Mesendoderm (in vitro differentiated cells): ENCODE results near the gene AMBP.

ENCODE experiments used
- DNase-seq: peaks from one replicate; pipeline ENCODE4 v3.0.0; 2013
- H2AK5ac ChIP-seq: 2 replicates; pipeline ENCODE4 v1.6.1; 2013; ENCODE audit warnings: low read length, inconsistent platforms
- H2BK120ac ChIP-seq: 2 replicates; pipeline ENCODE4 v1.6.1; 2013; ENCODE audit warnings: low read depth, mild to moderate bottlenecking, low read length, moderate library complexity, mixed read lengths
- H2BK15ac ChIP-seq: replicated peaks from 2 replicates; pipeline ENCODE4 v1.6.1; 2013; ENCODE audit warnings: low read depth, mild to moderate bottlenecking, moderate library complexity
- H2BK5ac ChIP-seq: 2 replicates; pipeline ENCODE4 v1.6.1; 2013; ENCODE audit warnings: low read length, inconsistent platforms
- H3K18ac ChIP-seq: 2 replicates; pipeline ENCODE4 v1.6.1; 2013; ENCODE audit warnings: mild to moderate bottlenecking, low read length, mixed read lengths
- H3K23ac ChIP-seq: one replicate; pipeline ENCODE4 v1.6.1; 2013; ENCODE audit warnings: low read length
- H3K27ac ChIP-seq: 2 replicates; pipeline ENCODE4 v1.5.1; 2013; ENCODE audit warnings: low read depth, mild to moderate bottlenecking, inconsistent platforms, low read length, moderate library complexity
- H3K27me3 ChIP-seq: 2 replicates; pipeline ENCODE4 v1.6.1; 2013; ENCODE audit warnings: low read length, control low read depth, mild to moderate bottlenecking, inconsistent platforms; ENCODE audit not compliant: insufficient read depth, poor library complexity
- H3K36me3 ChIP-seq: 2 replicates; pipeline ENCODE4 v1.6.1; 2013; ENCODE audit warnings: low read length, inconsistent platforms; ENCODE audit not compliant: control insufficient read depth, insufficient read depth
- H3K4ac ChIP-seq: one replicate; pipeline ENCODE4 v1.6.1; 2013; ENCODE audit warnings: low read depth, mild to moderate bottlenecking, low read length, moderate library complexity
- H3K4me1 ChIP-seq: 2 replicates; pipeline ENCODE4 v1.6.1; 2013; ENCODE audit warnings: low read depth, low read length, inconsistent platforms; ENCODE audit not compliant: control insufficient read depth
- H3K4me2 ChIP-seq: 2 replicates; pipeline ENCODE4 v1.6.1; 2013; ENCODE audit warnings: low read length
- H3K4me3 ChIP-seq: 2 replicates; pipeline ENCODE4 v1.5.1; 2013; ENCODE audit warnings: mild to moderate bottlenecking, low read length
- H3K56ac ChIP-seq: one replicate; pipeline ENCODE4 v1.6.1; 2013; ENCODE audit warnings: low read length
- H3K79me1 ChIP-seq: 2 replicates; pipeline ENCODE4 v1.6.1; 2013; ENCODE audit warnings: low read length, inconsistent platforms
- H3K79me2 ChIP-seq: 2 replicates; pipeline ENCODE4 v1.6.1; 2013; ENCODE audit warnings: mild to moderate bottlenecking, low read length; ENCODE audit not compliant: control insufficient read depth, insufficient read depth
- H3K9ac ChIP-seq: 2 replicates; pipeline ENCODE4 v1.6.1; 2013; ENCODE audit warnings: low read length, inconsistent platforms
- H4K5ac ChIP-seq: one replicate; pipeline ENCODE4 v1.6.1; 2013; ENCODE audit warnings: low read length
- H4K8ac ChIP-seq: one replicate; pipeline ENCODE4 v1.6.1; 2013; ENCODE audit warnings: low read depth, mild to moderate bottlenecking, control low read depth, low read length, moderate library complexity
- WGBS: extraction: QIAGEN DNeasy Blood & Tissue Kit; methylation state at CpG from one replicate; pipeline ENCODE4 v1.1.7; 2013; ENCODE audit warnings: low lambda C conversion rate, missing lambda C conversion rate; ENCODE audit not compliant: insufficient coverage; ENCODE audit errors: extremely low coverage; 5-methylcytosine and 5-hydroxymethylcytosine counted together

Gene AMBP

DNA sequence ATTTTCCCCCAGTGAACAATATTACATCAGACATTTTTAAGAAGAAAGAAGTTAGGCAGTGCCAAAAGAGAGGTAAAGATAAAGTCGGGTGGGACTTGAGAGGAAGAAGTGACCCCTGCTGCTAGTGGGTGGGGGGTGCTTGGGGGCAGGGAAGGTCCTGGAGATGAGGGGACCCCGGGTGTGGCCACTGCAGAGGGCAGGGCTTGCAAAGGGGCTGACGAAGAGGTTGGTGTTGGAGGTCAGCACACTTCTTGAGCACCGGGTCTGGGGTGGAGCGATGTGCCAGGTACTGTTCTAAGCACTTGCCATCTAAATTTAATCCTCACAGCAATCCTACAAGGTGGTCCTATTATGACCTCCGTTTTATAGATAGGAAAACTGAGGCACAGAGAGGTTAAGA, 62.0 kb downstream of the AMBP start:
- H3K4me3 ChIP-seq, result no peak overlapping the region
- no CpG with 5 or more reads among the region's 6 CpGs for WGBS

DNA sequence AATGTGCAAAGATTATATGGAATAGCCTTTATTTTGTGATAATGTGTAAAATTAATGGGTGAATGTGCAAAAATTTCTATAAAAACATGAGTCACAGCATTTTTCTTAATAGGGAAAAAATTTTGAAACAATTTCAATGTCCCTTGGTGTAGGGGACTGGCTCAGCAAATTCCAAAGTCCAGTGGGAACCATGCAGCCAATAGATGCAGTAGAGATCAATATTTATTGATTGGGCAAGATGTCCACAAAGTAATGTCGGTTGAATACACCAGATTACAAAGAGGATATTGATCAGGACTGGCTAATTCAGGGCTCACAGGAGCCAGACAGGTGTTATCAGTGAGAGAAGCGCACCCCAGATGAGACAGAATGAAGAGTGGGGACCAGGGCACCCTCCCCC, 62.5 kb downstream of the AMBP start:
- H3K4me3 ChIP-seq, result no peak overlapping the region
- H3K4me1 ChIP-seq, result no peaks in the 10 kb centered on the region
- H4K8ac ChIP-seq, result no peak overlapping the region
- H3K18ac ChIP-seq, result no peak overlapping the region
- DNase-seq, result no peak
- no peak overlapping the region for H2BK15ac ChIP-seq
- no peaks in the 10 kb centered on the region for H3K79me1 ChIP-seq
- H3K4me2 ChIP-seq, result no peak overlapping the region
- H4K5ac ChIP-seq, result no peak overlapping the region
- H2AK5ac ChIP-seq, result no peak overlapping the region
- no peak overlapping the region for H3K56ac ChIP-seq
- H3K36me3 ChIP-seq, result no peaks in the 10 kb centered on the region
- H3K27ac ChIP-seq, result no peak overlapping the region
- H3K9ac ChIP-seq, result no peak overlapping the region
- no peak overlapping the region for H3K4ac ChIP-seq
- no CpG with 5 or more reads among the region's 2 CpGs for WGBS
- no peak overlapping the region for H2BK120ac ChIP-seq
- no peaks in the 10 kb centered on the region for H3K79me2 ChIP-seq
- no peak overlapping the region for H3K23ac ChIP-seq
- no peak overlapping the region for H2BK5ac ChIP-seq
- H3K27me3 ChIP-seq, result no peaks in the 10 kb centered on the region

More for the DNA sequence above, 62.0 kb downstream of the AMBP start:
- DNase-seq, result no peak
- Histone ChIP-seq H3K23ac (no peak overlapping the region), H3K56ac (no peak overlapping the region), H2AK5ac (no peak overlapping the region), H3K18ac (no peak overlapping the region), H2BK5ac (no peak overlapping the region), H3K79me1 (no peaks in the 10 kb centered on the region), H3K9ac (no peak overlapping the region), H4K5ac (no peak overlapping the region), H3K27ac (no peak overlapping the region), H3K4me1 (no peaks in the 10 kb centered on the region), H3K4me2 (no peak overlapping the region), H2BK15ac (no peak overlapping the region), H3K4ac (no peak overlapping the region), H4K8ac (no peak overlapping the region), H3K79me2 (no peaks in the 10 kb centered on the region), H3K36me3 (no peaks in the 10 kb centered on the region), H2BK120ac (no peak overlapping the region), H3K27me3 (no peaks in the 10 kb centered on the region)

DNA sequence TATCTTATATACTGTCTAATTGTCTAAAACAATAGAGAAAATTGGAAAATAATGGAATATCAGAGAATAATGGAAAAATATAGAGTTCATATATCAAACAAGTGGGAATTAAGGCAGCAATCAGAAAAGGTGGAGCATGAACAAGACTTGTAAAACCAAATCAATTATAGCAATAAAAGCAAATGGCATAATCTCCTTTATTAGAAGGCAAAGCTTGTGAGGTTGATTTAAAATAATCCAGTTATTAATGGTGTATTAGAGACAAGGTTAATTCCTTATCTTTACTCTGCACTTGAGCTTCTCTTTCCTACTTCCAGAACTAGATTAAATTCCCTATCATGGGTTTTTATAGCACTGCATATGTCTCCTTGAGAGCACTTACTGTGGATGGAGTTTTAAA, 64.1 kb downstream of the AMBP start:
- no peak overlapping the region for H3K23ac ChIP-seq
- no peaks in the 10 kb centered on the region for H3K4me1 ChIP-seq
- no peak overlapping the region for H4K8ac ChIP-seq
- no peaks in the 10 kb centered on the region for H3K36me3 ChIP-seq
- DNase-seq, result no peak
- no peaks in the 10 kb centered on the region for H3K79me1 ChIP-seq
- no peak overlapping the region for H3K4me3 ChIP-seq
- no peak overlapping the region for H3K4me2 ChIP-seq
- no peaks in the 10 kb centered on the region for H3K79me2 ChIP-seq
- no peaks in the 10 kb centered on the region for H3K27me3 ChIP-seq
- H2AK5ac ChIP-seq, result no peak overlapping the region
- H2BK120ac ChIP-seq, result no peak overlapping the region
- H4K5ac ChIP-seq, result no peak overlapping the region
- H3K56ac ChIP-seq, result no peak overlapping the region
- no peak overlapping the region for H2BK15ac ChIP-seq
- no peak overlapping the region for H3K27ac ChIP-seq
- H3K4ac ChIP-seq, result no peak overlapping the region
- H3K18ac ChIP-seq, result no peak overlapping the region
- H2BK5ac ChIP-seq, result no peak overlapping the region
- H3K9ac ChIP-seq, result no peak overlapping the region

DNA sequence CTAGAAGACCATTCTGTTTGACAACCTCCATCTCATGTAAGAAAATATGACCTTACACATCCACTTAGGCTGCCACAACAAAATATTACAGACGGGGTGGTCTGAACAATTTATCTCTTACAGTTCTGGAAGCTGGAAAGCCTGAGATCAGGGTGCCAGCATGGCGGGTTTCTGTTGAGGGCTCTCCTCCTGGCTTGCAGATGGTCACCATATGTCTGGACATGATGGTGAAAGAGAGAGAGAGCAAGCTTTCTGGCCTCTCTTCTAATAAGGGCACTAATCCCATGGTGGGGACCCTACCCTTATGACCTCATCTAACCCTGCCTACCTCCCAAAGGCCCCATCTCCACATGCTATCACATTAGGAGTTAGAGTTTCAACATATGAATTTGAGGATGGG, 66.0 kb downstream of the AMBP start:
- Histone ChIP-seq H3K9ac (no peak overlapping the region), H2BK5ac (no peak overlapping the region), H3K4ac (no peak overlapping the region), H3K27ac (no peak overlapping the region), H2AK5ac (no peak overlapping the region), H2BK120ac (no peak overlapping the region), H3K79me2 (no peaks in the 10 kb centered on the region), H3K79me1 (no peaks in the 10 kb centered on the region), H3K27me3 (no peaks in the 10 kb centered on the region), H3K36me3 (no peaks in the 10 kb centered on the region), H3K4me3 (no peak overlapping the region), H3K4me2 (no peak overlapping the region), H3K23ac (no peak overlapping the region), H2BK15ac (no peak overlapping the region), H4K5ac (no peak overlapping the region), H3K56ac (no peak overlapping the region), H3K4me1 (no peaks in the 10 kb centered on the region), H3K18ac (no peak overlapping the region), H4K8ac (no peak overlapping the region)
- no peak for DNase-seq
- no CpG with 5 or more reads among the region's 2 CpGs for WGBS

- H3K4me2 ChIP-seq, result no peak overlapping the region
- H3K9ac ChIP-seq, result no peak overlapping the region
- no peak overlapping the region for H4K8ac ChIP-seq
- no peak overlapping the region for H4K5ac ChIP-seq
- no peak overlapping the region for H2BK15ac ChIP-seq
- DNase-seq, result no peak
- no peak overlapping the region for H3K4me3 ChIP-seq
- H2AK5ac ChIP-seq, result no peak overlapping the region
- H3K27ac ChIP-seq, result no peak overlapping the region
- no peaks in the 10 kb centered on the region for H3K27me3 ChIP-seq
- peaks cover 2% of the 10 kb centered on the region for H3K36me3 ChIP-seq
- no peak overlapping the region for H2BK5ac ChIP-seq
- H3K79me1 ChIP-seq, result no peaks in the 10 kb centered on the region
- H3K4me1 ChIP-seq, result no peaks in the 10 kb centered on the region
- WGBS, result no CpG with 5 or more reads among the region's 9 CpGs
- H2BK120ac ChIP-seq, result no peak overlapping the region
- no peaks in the 10 kb centered on the region for H3K79me2 ChIP-seq
- no peak overlapping the region for H3K18ac ChIP-seq
- no peak overlapping the region for H3K23ac ChIP-seq
- H3K4ac ChIP-seq, result no peak overlapping the region
- no peak overlapping the region for H3K56ac ChIP-seq
Observed at GRCh38 chr9:114011313-114011712, 66.8 kb downstream of the AMBP start.
